Lung (tissue), 12 donors: ENCODE results near the gene LAP3. TPM values are rescaled to one million over a fixed set of nuclear protein-coding genes. Genes with fewer than 3 reads are reported as not detected.

Experiments used
- ATAC-seq: fragments of 200-7000 bp; cut with Tn5 transposase; one replicate; pipeline ENCODE4 v1.9.1; 2020; ENCODE audit warnings: moderate number of reproducible peaks; ENCODE audit not compliant: insufficient read depth, low FRiP score
- DNase-seq, 3 donors: peaks; one replicate each; pipeline ENCODE4 v3.0.0-alpha.2; 2013 to 2017
- H3K27ac ChIP-seq, 2 donors: one replicate each; pipeline ENCODE4 v1.5.1; 2013; ENCODE audit warnings: mild to moderate bottlenecking in 2 of 2, moderate library complexity in 2 of 2, control low read depth in 1 of 2, inconsistent platforms in 1 of 2, low read depth in 1 of 2, low read length in 1 of 2
- H3K27me3 ChIP-seq, 3 donors: one replicate each; pipeline ENCODE4 v1.5.1; 2013; ENCODE audit warnings: low read length in 2 of 3; ENCODE audit not compliant: control insufficient read depth in 3 of 3, insufficient read depth in 3 of 3
- H3K36me3 ChIP-seq, 4 donors: one replicate each; pipeline ENCODE4 v1.5.1; 2013; ENCODE audit warnings: low read length in 4 of 4, mild to moderate bottlenecking in 1 of 4, moderate library complexity in 1 of 4; ENCODE audit not compliant: control insufficient read depth in 4 of 4, insufficient read depth in 4 of 4
- H3K4me1 ChIP-seq, 5 donors: one replicate each; pipeline ENCODE4 v1.5.1; 2013; ENCODE audit warnings: low read length in 5 of 5, mild to moderate bottlenecking in 2 of 5, moderate library complexity in 1 of 5; ENCODE audit not compliant: control insufficient read depth in 5 of 5, insufficient read depth in 5 of 5
- H3K4me3 ChIP-seq: one replicate; pipeline ENCODE4 v1.5.1; 2013; ENCODE audit warnings: mild to moderate bottlenecking, control low read depth, moderate library complexity
- H3K9ac ChIP-seq, 2 donors: one replicate each; pipeline ENCODE4 v1.5.1; 2013; ENCODE audit warnings: low read length in 2 of 2, control low read depth in 1 of 2; ENCODE audit not compliant: insufficient read depth in 1 of 2
- H3K9me3 ChIP-seq, 4 donors: one replicate each; pipeline ENCODE4 v1.5.1; 2013; ENCODE audit warnings: low read length in 3 of 4, mild to moderate bottlenecking in 1 of 4, moderate library complexity in 1 of 4; ENCODE audit not compliant: control insufficient read depth in 4 of 4, insufficient read depth in 3 of 4
- CTCF ChIP-seq: IDR thresholded peaks from 2 replicates; pipeline ENCODE4 v1.5.1; 2012; ENCODE audit warnings: mild to moderate bottlenecking; ENCODE audit errors: control extremely low read depth, extremely low read depth
- WGBS, 2 donors: extraction: QIAGEN DNeasy Blood & Tissue Kit; methylation state at CpG; one replicate each; pipeline ENCODE4 v1.1.7; 2013; 5-methylcytosine and 5-hydroxymethylcytosine counted together
- polyA plus RNA-seq, 2 donors: library from polyadenylated mRNA; stranded (reverse); fragments of 200-250 nt; gene quantifications; one replicate each; pipeline ENCODE4 v1.2.1, GENCODE V29; 2013
- total RNA-seq, 2 donors: library from RNA; depleted of rRNA in 1 of 2; stranded (reverse); fragments of >200 nt in 1 of 2; gene quantifications; one replicate each; pipeline ENCODE4 v1.2.1, GENCODE V29; 2014 to 2021
- donor health status: control.
- donor health status: control.
- donor health status: Bipolar disorder and iron deficiency.
- donor health status: healthy.
- donor health status: DM: yes; HTN: yes; CAD: no.

LAP3 gene
- total and polyA plus RNA-seq, 4 donors, result 30.7 to 185 (median 104) TPM

DNA sequence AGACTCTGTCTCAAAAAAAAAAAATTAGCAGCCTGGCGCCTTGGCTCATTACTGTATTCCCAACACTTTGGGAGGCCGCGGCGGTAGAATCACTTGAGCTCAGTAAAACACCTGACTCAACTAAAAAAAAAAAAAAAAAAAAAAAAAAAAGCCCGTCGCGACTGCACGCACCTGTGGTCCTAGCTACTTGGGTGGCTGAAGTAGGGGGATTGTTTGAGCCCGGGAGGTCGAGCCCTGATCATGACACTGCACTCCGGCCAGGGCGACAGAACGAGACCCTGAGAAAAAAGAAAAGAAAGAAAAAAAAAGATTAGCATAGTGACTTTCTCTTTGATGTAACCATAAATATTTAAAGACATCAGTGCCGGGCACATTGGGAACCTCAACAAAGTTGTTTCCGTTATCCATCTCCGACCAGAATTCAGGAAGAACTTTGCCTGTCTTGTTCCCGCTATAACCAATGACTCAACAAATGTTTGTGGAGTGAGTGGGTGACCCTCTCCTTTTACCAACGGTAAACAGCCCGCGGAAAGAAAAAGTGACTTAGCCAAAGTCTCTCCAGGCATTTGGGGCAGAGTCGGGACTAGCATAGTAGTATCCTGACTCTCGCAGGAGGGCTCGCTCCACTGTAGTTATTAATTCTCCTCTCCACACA lies 36.9 kb downstream of the LAP3 start:
- peaks cover 3 to 15% (median 12%) of the 10 kb centered on the region in 5 donors for H3K4me1 ChIP-seq
- DNase-seq (no peak), ATAC-seq (peak; percentile 32)
- no peaks in the 10 kb centered on the region for H3K27me3 ChIP-seq
- WGBS, 2 donors, result 2% methylated on average over 23 of the region's 23 CpGs
- no peak for TF ChIP-seq CTCF
- peak overlapping the region in 1 of 2 donors; percentile 51 for H3K9ac ChIP-seq
- peaks cover 0 to 17% (median 9%) of the 10 kb centered on the region in 4 donors for H3K36me3 ChIP-seq
- H3K27ac ChIP-seq, result peak overlapping the region; percentile 76 to 84
- H3K9me3 ChIP-seq, result no peaks in the 10 kb centered on the region
- peak overlapping the region; percentile 47 for H3K4me3 ChIP-seq

DNA sequence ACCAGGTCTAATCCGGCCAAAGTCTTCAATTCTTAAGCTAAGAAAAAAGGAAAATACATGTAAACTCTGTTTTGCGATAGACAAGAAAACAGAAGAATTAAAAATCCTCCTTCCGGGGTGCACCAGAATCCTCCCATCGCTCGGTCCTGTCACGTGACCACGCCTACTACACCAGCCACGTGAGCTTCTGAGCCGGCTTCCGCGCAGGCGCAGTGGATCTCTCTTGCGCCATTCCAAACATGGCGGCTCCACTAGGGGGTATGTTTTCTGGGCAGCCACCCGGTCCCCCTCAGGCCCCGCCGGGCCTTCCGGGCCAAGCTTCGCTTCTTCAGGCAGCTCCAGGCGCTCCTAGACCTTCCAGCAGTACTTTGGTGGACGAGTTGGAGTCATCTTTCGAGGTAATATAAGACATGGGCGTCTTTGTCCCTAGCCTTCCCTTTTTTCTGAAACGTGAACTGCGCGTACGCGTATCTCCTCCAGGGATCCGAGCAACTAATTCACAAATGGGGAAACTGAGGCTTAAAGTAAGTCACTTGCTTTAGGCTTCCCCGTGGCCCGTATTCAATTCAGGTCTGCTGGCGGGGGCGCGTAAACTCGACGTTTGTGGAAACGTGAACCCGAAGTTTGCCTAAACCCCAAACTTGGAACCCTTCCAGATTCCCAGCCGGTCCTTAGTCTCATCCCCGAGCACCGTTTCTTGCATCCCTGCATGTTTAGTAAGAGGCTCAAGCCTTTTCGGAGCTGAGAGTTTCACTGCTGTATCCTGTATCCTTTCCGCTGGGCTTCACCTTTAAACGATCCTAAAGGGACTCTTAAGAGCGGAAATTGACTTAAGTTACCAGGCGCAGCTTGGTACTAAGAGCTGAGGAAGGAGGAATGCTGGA lies 37.7 kb downstream of the LAP3 start, which contains the start of gene MED28:
Gene MED28 (plus strand): TSS at position 226 of the 884 bp plus-strand sequence. CDS start 14 bp downstream, at position 240.
- peaks cover 3 to 17% (median 15%) of the 10 kb centered on the region in 5 donors for H3K4me1 ChIP-seq
- no peak for TF ChIP-seq CTCF
- H3K27ac ChIP-seq, result peak within 1 kb of the TSS; percentile 76 to 95
- H3K9ac ChIP-seq, result peak within 1 kb of the TSS; percentile 60 to 94
- ATAC-seq (peak; percentile 89), DNase-seq (peak; percentile 96 to 98 (median 98))
- peaks cover 0 to 17% (median 12%) of the 10 kb centered on the region in 4 donors for H3K36me3 ChIP-seq
- peak within 1 kb of the TSS; percentile 71 for H3K4me3 ChIP-seq
- 0% methylated on average over 46 of the region's 46 CpGs for WGBS, 2 donors
- no peaks in the 10 kb centered on the region for H3K9me3 ChIP-seq
- no peaks in the 10 kb centered on the region for H3K27me3 ChIP-seq

- no peak for DNase-seq
- 39 to 49% methylated on average over 5 of the region's 5 CpGs for WGBS, 2 donors
- Histone ChIP-seq H3K4me1 (peaks cover 3 to 19% (median 15%) of the 10 kb centered on the region in 5 donors), H3K27me3 (no peaks in the 10 kb centered on the region), H3K36me3 (peaks cover 3 to 20% (median 16%) of the 10 kb centered on the region in 4 donors), H3K9ac (no peak overlapping the region), H3K9me3 (no peaks in the 10 kb centered on the region), H3K27ac (no peak overlapping the region), H3K4me3 (no peak overlapping the region)
- no peak for TF ChIP-seq CTCF
- no peak for ATAC-seq
These were observed 39.3 kb downstream of the LAP3 start for GRCh38 chr4:17616283-17616682.
